Liver (tissue), 9 donors: ENCODE results near the gene SLC44A1. TPM values are rescaled to one million over a fixed set of nuclear protein-coding genes. Genes with fewer than 3 reads are reported as not detected.

Experiments
- DNase-seq: peaks from one replicate; pipeline ENCODE4 v3.0.0-alpha.2; 2017; ENCODE audit warnings: low spot score
- H3K27ac ChIP-seq, 2 donors: one replicate each; pipeline ENCODE4 v1.7.0; 2013; ENCODE audit warnings: inconsistent platforms in 2 of 2, low read length in 2 of 2, control low read depth in 1 of 2, low read depth in 1 of 2, mild to moderate bottlenecking in 1 of 2
- H3K27me3 ChIP-seq, 4 donors: one replicate each; pipeline versions ENCODE4 v1.6.1 to v1.7.0; 2013; ENCODE audit warnings: low read length in 3 of 4, inconsistent platforms in 1 of 4, mild to moderate bottlenecking in 1 of 4, moderate library complexity in 1 of 4; ENCODE audit not compliant: control insufficient read depth in 4 of 4, insufficient read depth in 4 of 4
- H3K36me3 ChIP-seq, 4 donors: one replicate each; pipeline versions ENCODE4 v1.6.1 to v1.7.0; 2013; ENCODE audit warnings: low read length in 3 of 4, mild to moderate bottlenecking in 3 of 4, low read depth in 1 of 4, moderate library complexity in 1 of 4; ENCODE audit not compliant: control insufficient read depth in 4 of 4, insufficient read depth in 3 of 4
- H3K4me1 ChIP-seq, 4 donors: one replicate each; pipeline versions ENCODE4 v1.6.1 to v1.7.0; 2013; ENCODE audit warnings: low read length in 3 of 4, mild to moderate bottlenecking in 3 of 4, moderate library complexity in 1 of 4; ENCODE audit not compliant: control insufficient read depth in 4 of 4, insufficient read depth in 4 of 4
- H3K4me3 ChIP-seq, 3 donors: one replicate each; pipeline versions ENCODE4 v1.6.1 to v1.7.0; 2013; ENCODE audit warnings: low read length in 3 of 3, control low read depth in 1 of 3, low read depth in 1 of 3, mild to moderate bottlenecking in 1 of 3
- H3K9ac ChIP-seq, 2 donors: one replicate each; pipeline ENCODE4 v1.7.0; 2013; ENCODE audit warnings: low read length in 2 of 2, mild to moderate bottlenecking in 2 of 2, moderate library complexity in 2 of 2, control low read depth in 1 of 2, low read depth in 1 of 2
- H3K9me3 ChIP-seq, 4 donors: one replicate each; pipeline versions ENCODE4 v1.6.1 to v1.7.0; 2013; ENCODE audit warnings: low read length in 3 of 4; ENCODE audit not compliant: control insufficient read depth in 4 of 4
- FOXA2 ChIP-seq: IDR thresholded peaks from 2 replicates; pipeline ENCODE4 v1.6.1; 2016; ENCODE audit warnings: antibody characterized with exemption
- GABPA ChIP-seq, 2 donors: IDR thresholded peaks in 1 of 2; conservative IDR thresholded peaks in 1 of 2; 2 replicates each; pipeline ENCODE4 v1.6.1; 2016; ENCODE audit warnings: antibody characterized with exemption in 2 of 2, mild to moderate bottlenecking in 1 of 2, moderate library complexity in 1 of 2
- HNF4A ChIP-seq, 2 donors: conservative IDR thresholded peaks; 2 replicates each; pipeline ENCODE4 v1.6.1; 2016; ENCODE audit warnings: antibody characterized with exemption in 2 of 2, mild to moderate bottlenecking in 2 of 2
- HNF4G ChIP-seq: IDR thresholded peaks from 2 replicates; pipeline ENCODE4 v1.6.1; 2016; ENCODE audit warnings: antibody characterized with exemption
- JUND ChIP-seq, 2 donors: IDR thresholded peaks; 2 replicates each; pipeline ENCODE4 v1.6.1; 2016; ENCODE audit warnings: antibody characterized with exemption in 2 of 2
- NR2F2 ChIP-seq: IDR thresholded peaks from 2 replicates; pipeline ENCODE4 v1.6.1; 2016; ENCODE audit warnings: antibody characterized with exemption
- SP1 ChIP-seq: IDR thresholded peaks from 2 replicates; pipeline ENCODE4 v1.6.1; 2018; ENCODE audit warnings: antibody characterized with exemption, mild to moderate bottlenecking
- TAF1 ChIP-seq: conservative IDR thresholded peaks from 2 replicates; pipeline ENCODE4 v1.6.1; 2016; ENCODE audit warnings: antibody characterized with exemption, mild to moderate bottlenecking
- YY1 ChIP-seq: IDR thresholded peaks from 2 replicates; pipeline ENCODE4 v1.6.1; 2016; ENCODE audit warnings: antibody characterized with exemption, mild to moderate bottlenecking
- WGBS: extraction: QIAGEN DNeasy Blood & Tissue Kit; methylation state at CpG from one replicate; pipeline ENCODE4 v1.1.7; 2013; 5-methylcytosine and 5-hydroxymethylcytosine counted together
- polyA plus RNA-seq, 2 donors: library from polyadenylated mRNA; stranded (reverse) in 1 of 2; unstranded in 1 of 2; fragments of 200-250 nt in 1 of 2; fragments of >200 nt in 1 of 2; fragmentation: Nextera tagmentation in 1 of 2; extraction: Ambion mirVana in 1 of 2; gene quantifications; one replicate each; pipeline versions ENCODE4 v1.2.1 to v1.2.3, GENCODE V29; 2013 to 2015
- total RNA-seq, 2 donors: library from RNA; depleted of rRNA; stranded (reverse); fragments of >200 nt; gene quantifications; one replicate each; pipeline ENCODE4 v1.2.3, GENCODE V29; 2014
- TF ChIP-seq, protein P1 (sequence below): fragments of 150-350 bp; IDR thresholded peaks from 2 replicates; pipeline ENCODE4 v1.5.1; 2017; ENCODE audit warnings: improper control_type of control experiment, low read depth, low read length; ENCODE audit not compliant: missing input control
- TF ChIP-seq, protein P2 (sequence below): IDR thresholded peaks from 2 replicates; pipeline ENCODE4 v1.6.1; 2016; ENCODE audit warnings: antibody characterized with exemption
- TF ChIP-seq, protein P3 (sequence below): IDR thresholded peaks from 2 replicates; pipeline ENCODE4 v1.6.1; 2016; ENCODE audit warnings: antibody characterized with exemption, mild to moderate bottlenecking
- donor health status: healthy.
- donor health status: healthy.
- donor health status: healthy.
- donor health status: healthy.
- donor health status: healthy.

The SLC44A1 gene
- total and polyA plus RNA-seq, 4 donors = 18.1 to 73.1 (median 53.1) TPM

DNA sequence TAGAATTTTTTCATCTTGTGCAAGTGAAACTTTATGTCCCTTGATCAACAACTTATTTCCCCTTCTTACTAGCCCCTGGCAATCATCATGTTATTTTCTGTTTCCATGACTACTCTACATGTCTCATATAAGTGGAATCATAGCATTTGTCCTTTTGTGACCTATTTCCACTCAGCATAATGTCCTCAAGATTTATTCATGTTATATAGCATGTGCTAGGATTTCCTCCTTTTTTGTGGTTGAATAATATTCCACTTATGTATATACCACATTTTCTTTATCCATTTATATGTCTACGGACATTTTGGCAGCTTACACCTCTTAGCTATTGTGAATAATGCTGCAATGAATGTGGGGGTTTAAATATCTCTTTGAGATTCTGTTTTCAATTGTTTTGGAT lies 224.4 kb downstream of the SLC44A1 start:
- peaks cover 0 to 8% (median under 1%) of the 10 kb centered on the region in 4 donors for H3K36me3 ChIP-seq
- 100% methylated on average over 1 of the region's 1 CpG for WGBS
- H3K9me3 ChIP-seq = no peaks in the 10 kb centered on the region
- no peaks in the 10 kb centered on the region for H3K27me3 ChIP-seq
- no peak for DNase-seq
- no peak overlapping the region for H3K4me3 ChIP-seq
- TF ChIP-seq, protein P1, sequence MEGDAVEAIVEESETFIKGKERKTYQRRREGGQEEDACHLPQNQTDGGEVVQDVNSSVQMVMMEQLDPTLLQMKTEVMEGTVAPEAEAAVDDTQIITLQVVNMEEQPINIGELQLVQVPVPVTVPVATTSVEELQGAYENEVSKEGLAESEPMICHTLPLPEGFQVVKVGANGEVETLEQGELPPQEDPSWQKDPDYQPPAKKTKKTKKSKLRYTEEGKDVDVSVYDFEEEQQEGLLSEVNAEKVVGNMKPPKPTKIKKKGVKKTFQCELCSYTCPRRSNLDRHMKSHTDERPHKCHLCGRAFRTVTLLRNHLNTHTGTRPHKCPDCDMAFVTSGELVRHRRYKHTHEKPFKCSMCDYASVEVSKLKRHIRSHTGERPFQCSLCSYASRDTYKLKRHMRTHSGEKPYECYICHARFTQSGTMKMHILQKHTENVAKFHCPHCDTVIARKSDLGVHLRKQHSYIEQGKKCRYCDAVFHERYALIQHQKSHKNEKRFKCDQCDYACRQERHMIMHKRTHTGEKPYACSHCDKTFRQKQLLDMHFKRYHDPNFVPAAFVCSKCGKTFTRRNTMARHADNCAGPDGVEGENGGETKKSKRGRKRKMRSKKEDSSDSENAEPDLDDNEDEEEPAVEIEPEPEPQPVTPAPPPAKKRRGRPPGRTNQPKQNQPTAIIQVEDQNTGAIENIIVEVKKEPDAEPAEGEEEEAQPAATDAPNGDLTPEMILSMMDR = no peak
- TF ChIP-seq SP1 = no peak
- TF ChIP-seq, protein P2, sequence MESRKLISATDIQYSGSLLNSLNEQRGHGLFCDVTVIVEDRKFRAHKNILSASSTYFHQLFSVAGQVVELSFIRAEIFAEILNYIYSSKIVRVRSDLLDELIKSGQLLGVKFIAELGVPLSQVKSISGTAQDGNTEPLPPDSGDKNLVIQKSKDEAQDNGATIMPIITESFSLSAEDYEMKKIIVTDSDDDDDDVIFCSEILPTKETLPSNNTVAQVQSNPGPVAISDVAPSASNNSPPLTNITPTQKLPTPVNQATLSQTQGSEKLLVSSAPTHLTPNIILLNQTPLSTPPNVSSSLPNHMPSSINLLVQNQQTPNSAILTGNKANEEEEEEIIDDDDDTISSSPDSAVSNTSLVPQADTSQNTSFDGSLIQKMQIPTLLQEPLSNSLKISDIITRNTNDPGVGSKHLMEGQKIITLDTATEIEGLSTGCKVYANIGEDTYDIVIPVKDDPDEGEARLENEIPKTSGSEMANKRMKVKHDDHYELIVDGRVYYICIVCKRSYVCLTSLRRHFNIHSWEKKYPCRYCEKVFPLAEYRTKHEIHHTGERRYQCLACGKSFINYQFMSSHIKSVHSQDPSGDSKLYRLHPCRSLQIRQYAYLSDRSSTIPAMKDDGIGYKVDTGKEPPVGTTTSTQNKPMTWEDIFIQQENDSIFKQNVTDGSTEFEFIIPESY = no peak
- no peak overlapping the region for H3K27ac ChIP-seq
- no peak overlapping the region for H3K9ac ChIP-seq
- no peaks in the 10 kb centered on the region for H3K4me1 ChIP-seq

DNA sequence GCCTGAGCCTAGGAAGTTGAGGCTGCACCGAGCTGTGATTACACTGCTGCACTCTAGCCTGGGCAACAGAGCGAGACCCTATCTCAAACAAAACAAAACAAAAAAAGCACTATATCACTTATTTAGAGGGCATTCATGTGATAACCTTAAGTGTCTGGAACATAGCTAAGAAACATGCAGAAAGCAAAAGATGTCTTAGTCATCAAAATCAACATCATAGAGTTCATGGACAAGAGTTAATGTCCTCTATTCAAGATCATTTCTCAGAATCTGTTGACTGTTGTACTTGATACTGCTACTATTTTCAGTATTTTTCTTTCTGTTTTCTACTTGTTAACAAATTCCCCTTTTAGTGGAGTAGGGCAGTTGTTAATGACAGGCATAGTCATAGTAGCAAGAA lies 228.8 kb downstream of the SLC44A1 start:
- H3K4me1 ChIP-seq = no peaks in the 10 kb centered on the region
- no peaks in the 10 kb centered on the region for H3K27me3 ChIP-seq
- H3K9me3 ChIP-seq = no peaks in the 10 kb centered on the region
- H3K4me3 ChIP-seq = no peak overlapping the region
- no peak for DNase-seq
- peaks cover 0 to 1% (median 0%) of the 10 kb centered on the region in 4 donors for H3K36me3 ChIP-seq
- H3K9ac ChIP-seq = no peak overlapping the region
- no peak for TF ChIP-seq NR2F2
- no peak for TF ChIP-seq HNF4A (conservative IDR thresholded peaks at IDR 0.05)
- TF ChIP-seq TAF1 = no peak
- TF ChIP-seq, protein P3, sequence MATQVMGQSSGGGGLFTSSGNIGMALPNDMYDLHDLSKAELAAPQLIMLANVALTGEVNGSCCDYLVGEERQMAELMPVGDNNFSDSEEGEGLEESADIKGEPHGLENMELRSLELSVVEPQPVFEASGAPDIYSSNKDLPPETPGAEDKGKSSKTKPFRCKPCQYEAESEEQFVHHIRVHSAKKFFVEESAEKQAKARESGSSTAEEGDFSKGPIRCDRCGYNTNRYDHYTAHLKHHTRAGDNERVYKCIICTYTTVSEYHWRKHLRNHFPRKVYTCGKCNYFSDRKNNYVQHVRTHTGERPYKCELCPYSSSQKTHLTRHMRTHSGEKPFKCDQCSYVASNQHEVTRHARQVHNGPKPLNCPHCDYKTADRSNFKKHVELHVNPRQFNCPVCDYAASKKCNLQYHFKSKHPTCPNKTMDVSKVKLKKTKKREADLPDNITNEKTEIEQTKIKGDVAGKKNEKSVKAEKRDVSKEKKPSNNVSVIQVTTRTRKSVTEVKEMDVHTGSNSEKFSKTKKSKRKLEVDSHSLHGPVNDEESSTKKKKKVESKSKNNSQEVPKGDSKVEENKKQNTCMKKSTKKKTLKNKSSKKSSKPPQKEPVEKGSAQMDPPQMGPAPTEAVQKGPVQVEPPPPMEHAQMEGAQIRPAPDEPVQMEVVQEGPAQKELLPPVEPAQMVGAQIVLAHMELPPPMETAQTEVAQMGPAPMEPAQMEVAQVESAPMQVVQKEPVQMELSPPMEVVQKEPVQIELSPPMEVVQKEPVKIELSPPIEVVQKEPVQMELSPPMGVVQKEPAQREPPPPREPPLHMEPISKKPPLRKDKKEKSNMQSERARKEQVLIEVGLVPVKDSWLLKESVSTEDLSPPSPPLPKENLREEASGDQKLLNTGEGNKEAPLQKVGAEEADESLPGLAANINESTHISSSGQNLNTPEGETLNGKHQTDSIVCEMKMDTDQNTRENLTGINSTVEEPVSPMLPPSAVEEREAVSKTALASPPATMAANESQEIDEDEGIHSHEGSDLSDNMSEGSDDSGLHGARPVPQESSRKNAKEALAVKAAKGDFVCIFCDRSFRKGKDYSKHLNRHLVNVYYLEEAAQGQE = no peak
- TF ChIP-seq JUND (IDR thresholded peaks at IDR 0.05) = no peak
- TF ChIP-seq FOXA2 = no peak
- TF ChIP-seq GABPA (IDR thresholded peaks at IDR 0.05 in 1 of 2, conservative IDR thresholded peaks at IDR 0.05 in 1 of 2) = no peak
- TF ChIP-seq, protein P1 = no peak
- TF ChIP-seq SP1 = no peak
- no peak for TF ChIP-seq YY1
- TF ChIP-seq HNF4G = no peak
- WGBS = 92% methylated on average over 2 of the region's 2 CpGs
- no peak overlapping the region for H3K27ac ChIP-seq
